ENCODE measurements around the gene RABL6. TPM values are rescaled to one million over a fixed set of nuclear protein-coding genes. Genes with fewer than 3 reads are reported as not detected.
"Not testable (repeated sequence)": the region's sequence is repeated elsewhere in the genome, so short reads cannot be mapped to it uniquely, and the experiment has no call there.

Gene RABL6
- polyA plus RNA-seq, 1 donor, result 97.3 TPM

DNA sequence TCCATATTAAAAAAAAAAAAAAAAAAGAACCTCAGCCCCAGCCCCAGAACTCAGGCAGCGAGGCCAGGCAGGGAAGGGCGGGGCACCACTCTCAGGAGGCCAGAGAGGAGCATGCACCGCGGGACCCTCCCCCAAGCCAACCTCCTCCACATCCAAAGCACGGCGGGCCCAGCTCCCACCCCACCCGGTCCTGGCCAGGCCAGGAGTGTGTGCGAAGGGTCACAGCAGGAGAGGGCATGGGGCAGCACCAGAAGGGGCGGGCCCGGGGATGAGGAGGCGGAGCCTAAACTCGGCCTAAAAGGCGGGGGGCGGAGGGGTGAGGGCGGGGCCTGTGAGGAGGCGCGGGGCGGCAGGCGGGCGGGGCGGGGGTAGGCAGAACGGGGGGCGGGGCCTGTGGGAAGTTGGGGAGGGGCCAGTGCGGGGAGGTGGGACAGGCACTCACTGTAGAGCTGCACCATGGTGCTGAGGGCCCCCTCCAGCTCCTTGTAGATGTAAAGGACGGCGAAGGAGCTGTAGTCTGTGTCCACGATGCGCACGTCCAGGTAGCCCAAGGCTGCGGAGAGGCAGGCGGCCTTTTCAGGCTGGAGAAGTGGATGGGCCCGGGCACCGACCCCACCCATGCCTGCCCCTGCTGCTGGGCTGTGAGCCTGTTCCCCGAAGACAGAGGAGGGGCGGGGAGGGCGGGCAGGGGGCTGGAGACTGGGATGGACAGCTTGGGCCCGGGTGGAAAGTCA, 44.7 kb upstream of the RABL6 start:
- H3K9me3 ChIP-seq (ENCODE audit: control insufficient read depth, low read depth, low read length), result peaks cover 2% of the 10 kb centered on the region
- peak in 1 of 2 donors; percentile 37 for DNase-seq
- H3K4me3 ChIP-seq (ENCODE audit: low read length), result no peak overlapping the region
- no peak overlapping the region for H3K27ac ChIP-seq (ENCODE audit: low read length)
- H3K27me3 ChIP-seq (ENCODE audit: control insufficient read depth, insufficient read depth, low read length), result peaks cover 1% of the 10 kb centered on the region
- no CpG with 5 or more reads among the region's 37 CpGs for WGBS (ENCODE audit: insufficient coverage, low lambda C conversion rate)
- H3K4me1 ChIP-seq (ENCODE audit: control insufficient read depth, insufficient read depth, low read length), result peaks cover 9% of the 10 kb centered on the region
- no peaks in the 10 kb centered on the region for H3K36me3 ChIP-seq (ENCODE audit: control insufficient read depth, insufficient read depth, low read length)

DNA sequence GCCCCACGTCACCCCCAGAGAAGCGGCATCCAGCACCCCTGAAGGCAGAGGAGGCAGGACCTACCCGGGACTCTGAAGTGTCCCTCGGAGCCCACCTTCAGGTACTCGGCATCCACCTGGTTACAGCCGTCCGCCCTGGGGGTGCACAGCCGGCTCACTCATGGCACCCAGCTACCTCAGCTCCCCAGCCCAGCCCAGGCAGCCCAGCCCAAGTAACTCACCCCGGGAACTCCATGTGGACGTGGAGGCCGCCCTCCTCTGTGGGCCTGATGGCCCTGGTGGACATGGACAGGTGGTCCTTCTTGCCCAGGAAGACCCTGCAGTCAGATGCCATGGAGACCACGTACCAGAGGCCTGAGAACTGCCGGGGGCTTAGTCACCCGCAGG, 44.1 kb upstream of the RABL6 start:
- no CpG with 5 or more reads among the region's 14 CpGs for WGBS (ENCODE audit: insufficient coverage, low lambda C conversion rate)
- H3K9me3 ChIP-seq (ENCODE audit: control insufficient read depth, low read depth, low read length), result peaks cover 2% of the 10 kb centered on the region
- H3K27me3 ChIP-seq (ENCODE audit: control insufficient read depth, insufficient read depth, low read length), result peaks cover 2% of the 10 kb centered on the region
- H3K36me3 ChIP-seq (ENCODE audit: control insufficient read depth, insufficient read depth, low read length), result no peaks in the 10 kb centered on the region
- no peak overlapping the region for H3K4me3 ChIP-seq (ENCODE audit: low read length)
- H3K27ac ChIP-seq (ENCODE audit: low read length), result no peak overlapping the region
- peaks cover 9% of the 10 kb centered on the region for H3K4me1 ChIP-seq (ENCODE audit: control insufficient read depth, insufficient read depth, low read length)
- DNase-seq, result no peak

DNA sequence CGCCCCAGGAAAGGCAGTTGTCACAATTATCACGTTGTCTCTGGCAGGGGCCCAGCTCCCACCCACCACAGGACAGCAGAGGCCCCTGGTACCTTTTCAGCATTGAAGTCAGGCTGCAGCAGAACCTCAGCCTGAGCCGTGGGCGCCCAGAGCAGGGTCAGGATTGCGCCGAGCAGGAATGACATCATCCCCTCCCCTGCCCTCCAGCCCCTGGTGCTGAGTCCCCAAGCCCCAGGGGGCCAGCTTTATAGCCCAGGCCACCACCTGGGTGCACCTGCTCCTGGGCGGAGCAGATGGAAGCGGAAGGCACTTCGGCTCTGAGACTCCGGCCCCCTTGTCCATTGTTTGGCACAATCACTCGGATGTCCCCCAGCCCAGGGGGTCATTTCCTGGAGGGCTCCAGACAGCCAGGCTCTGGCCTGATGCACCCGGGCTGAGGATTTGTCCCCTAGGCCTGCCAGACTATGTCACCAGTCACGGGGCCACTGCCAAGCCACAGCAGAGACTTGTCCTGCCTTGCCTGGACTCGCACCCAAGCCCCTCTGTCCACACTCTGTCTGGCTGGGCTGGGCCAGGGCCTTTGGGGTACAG, 43.4 kb upstream of the RABL6 start, which contains the start of gene LCN15:
Gene LCN15, minus strand, starts transcription at position 218 of the 591 bp plus-strand sequence. Its CDS starts 30 bp downstream, at position 188.
- no CpG with 5 or more reads among the region's 14 CpGs for WGBS (ENCODE audit: insufficient coverage, low lambda C conversion rate)
- Histone ChIP-seq H3K4me3 (ENCODE audit: low read length) (no peak within 1 kb of the TSS), H3K36me3 (ENCODE audit: control insufficient read depth, insufficient read depth, low read length) (no peaks in the 10 kb centered on the region), H3K9me3 (ENCODE audit: control insufficient read depth, low read depth, low read length) (peaks cover 2% of the 10 kb centered on the region), H3K27me3 (ENCODE audit: control insufficient read depth, insufficient read depth, low read length) (peaks cover 2% of the 10 kb centered on the region), H3K27ac (ENCODE audit: low read length) (no peak within 1 kb of the TSS), H3K4me1 (ENCODE audit: control insufficient read depth, insufficient read depth, low read length) (peaks cover 9% of the 10 kb centered on the region)
- DNase-seq, result peak in 1 of 2 donors; percentile 60

DNA sequence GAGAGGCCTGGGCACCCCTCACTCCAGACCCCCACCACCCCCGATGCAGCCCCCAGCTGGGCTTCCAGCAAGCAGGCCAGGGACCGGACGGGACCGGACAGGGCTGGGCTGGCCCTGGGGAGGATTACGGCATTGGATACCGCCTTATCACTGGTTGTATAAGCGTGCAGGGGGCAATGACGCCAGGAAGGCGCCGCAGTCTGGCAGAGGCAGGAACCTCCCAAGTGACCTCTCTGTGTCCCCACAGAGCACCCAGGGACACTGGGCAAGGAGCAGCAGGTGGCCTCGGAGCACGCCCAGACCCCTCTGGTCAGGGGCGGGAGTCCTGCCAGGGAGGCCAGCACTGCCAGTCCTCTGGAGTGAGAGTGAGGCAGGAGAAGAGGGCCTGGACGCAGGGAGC, 42.7 kb upstream of the RABL6 start:
- no CpG with 5 or more reads among the region's 14 CpGs for WGBS (ENCODE audit: insufficient coverage, low lambda C conversion rate)
- Histone ChIP-seq H3K27ac (ENCODE audit: low read length) (no peak overlapping the region), H3K27me3 (ENCODE audit: control insufficient read depth, insufficient read depth, low read length) (peaks cover 2% of the 10 kb centered on the region), H3K4me1 (ENCODE audit: control insufficient read depth, insufficient read depth, low read length) (peaks cover 13% of the 10 kb centered on the region), H3K9me3 (ENCODE audit: control insufficient read depth, low read depth, low read length) (peaks cover 2% of the 10 kb centered on the region), H3K36me3 (ENCODE audit: control insufficient read depth, insufficient read depth, low read length) (no peaks in the 10 kb centered on the region), H3K4me3 (ENCODE audit: low read length) (no peak overlapping the region)
- peak in 1 of 2 donors; percentile 33 for DNase-seq

DNA sequence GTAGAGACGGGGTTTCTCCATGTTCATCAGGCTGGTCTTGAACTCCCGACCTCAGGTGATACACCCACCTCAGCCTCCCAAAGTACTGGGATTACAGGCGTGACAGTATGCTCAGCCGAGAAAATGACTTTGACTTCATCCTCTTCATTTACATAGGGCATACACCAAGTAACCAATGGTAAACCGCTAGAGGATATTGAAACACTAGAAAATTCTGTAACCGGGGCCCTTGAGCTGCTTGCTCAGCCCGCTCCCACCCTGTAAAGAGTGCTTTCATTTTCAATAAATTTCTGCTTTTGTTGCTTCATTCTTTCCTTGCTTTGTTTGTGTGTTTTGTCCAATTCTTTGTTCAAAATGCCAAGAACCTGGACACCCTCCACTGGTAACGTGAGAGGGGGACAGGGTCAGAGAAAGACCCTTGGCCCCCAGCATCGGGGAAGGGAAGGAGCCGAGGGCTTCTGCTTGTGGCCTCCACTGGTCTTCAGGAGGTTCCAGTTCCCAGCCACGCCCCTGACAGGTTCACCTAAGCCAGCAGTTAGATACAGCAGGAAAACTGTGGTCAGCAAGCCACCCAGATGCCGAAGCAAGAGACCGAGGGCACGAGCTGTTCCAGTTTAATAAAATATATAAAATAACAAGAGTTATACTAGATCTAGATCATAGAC, 41.9 kb upstream of the RABL6 start:
- H3K27ac ChIP-seq (ENCODE audit: low read length); H3K27me3 ChIP-seq (ENCODE audit: control insufficient read depth, insufficient read depth, low read length); DNase-seq; H3K9me3 ChIP-seq (ENCODE audit: control insufficient read depth, low read depth, low read length); H3K4me3 ChIP-seq (ENCODE audit: low read length); H3K36me3 ChIP-seq (ENCODE audit: control insufficient read depth, insufficient read depth, low read length): not testable (repeated sequence)
- WGBS (ENCODE audit: insufficient coverage, low lambda C conversion rate), result 80% methylated on average over 1 of the region's 14 CpGs
- H3K4me1 ChIP-seq (ENCODE audit: control insufficient read depth, insufficient read depth, low read length), result peaks cover 13% of the 10 kb centered on the region

DNA sequence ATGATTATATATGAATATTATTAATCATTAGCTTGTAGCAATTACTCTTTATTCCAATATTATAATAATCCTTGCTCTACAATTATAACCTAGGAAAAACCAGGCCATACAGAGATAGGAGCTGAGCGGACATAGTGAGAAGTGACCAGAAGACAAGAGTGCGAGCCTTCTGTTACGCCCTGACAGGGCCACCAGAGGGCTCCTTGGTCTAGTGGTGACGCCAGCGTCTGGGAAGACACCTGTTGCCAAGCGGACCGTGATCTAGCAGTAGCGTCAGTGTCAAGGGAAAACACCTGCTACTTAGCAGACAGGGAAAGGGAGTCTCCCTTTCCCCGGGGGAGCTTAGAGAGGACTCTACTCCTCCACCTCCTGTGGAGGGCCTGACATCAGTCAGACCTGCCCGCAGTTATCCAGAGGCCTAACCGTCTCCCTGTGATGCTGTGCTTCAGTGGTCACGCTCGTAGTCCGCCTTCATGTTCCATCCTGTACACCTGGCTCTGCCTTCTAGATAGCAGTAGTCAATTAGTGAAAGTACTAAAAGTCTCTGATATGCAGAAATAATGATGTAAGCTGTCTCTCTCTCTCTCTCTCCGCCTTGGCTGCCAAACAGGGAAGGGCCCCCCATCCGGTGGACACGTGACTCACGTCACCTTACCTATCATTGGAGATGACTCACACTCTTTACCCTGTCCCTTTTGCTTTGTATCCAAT, 41.2 kb upstream of the RABL6 start:
- H3K4me3 ChIP-seq (ENCODE audit: low read length); H3K27ac ChIP-seq (ENCODE audit: low read length); H3K9me3 ChIP-seq (ENCODE audit: control insufficient read depth, low read depth, low read length); DNase-seq; H3K27me3 ChIP-seq (ENCODE audit: control insufficient read depth, insufficient read depth, low read length); H3K36me3 ChIP-seq (ENCODE audit: control insufficient read depth, insufficient read depth, low read length): not testable (repeated sequence)
- no CpG with 5 or more reads among the region's 18 CpGs for WGBS (ENCODE audit: insufficient coverage, low lambda C conversion rate)
- peaks cover 13% of the 10 kb centered on the region for H3K4me1 ChIP-seq (ENCODE audit: control insufficient read depth, insufficient read depth, low read length)

DNA sequence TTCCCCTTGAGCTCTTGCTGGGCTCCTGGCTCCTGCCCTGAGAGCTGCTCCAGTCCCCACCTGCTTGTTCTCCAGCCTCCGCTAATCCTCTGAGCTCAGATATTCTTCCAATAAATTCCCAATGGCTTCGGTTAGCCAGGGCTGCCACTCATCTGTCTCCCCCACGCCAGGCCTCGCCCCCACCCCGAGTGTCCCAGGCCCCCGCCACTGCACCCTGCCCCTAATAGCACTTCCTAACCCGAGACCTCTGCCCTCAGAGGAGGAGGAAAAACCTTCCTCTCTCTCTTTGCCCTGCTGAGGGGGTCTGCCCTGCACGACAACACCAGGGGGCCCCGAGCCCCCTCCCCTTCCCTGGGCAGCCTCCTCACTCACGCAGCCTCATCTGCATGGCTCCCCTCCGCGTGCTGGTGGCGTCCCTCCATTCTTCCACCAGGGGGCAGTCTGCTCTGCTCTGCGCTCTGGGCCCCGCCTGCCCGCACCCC, 38.0 kb upstream of the RABL6 start:
- Histone ChIP-seq H3K4me1 (ENCODE audit: control insufficient read depth, insufficient read depth, low read length) (peaks cover 5% of the 10 kb centered on the region), H3K36me3 (ENCODE audit: control insufficient read depth, insufficient read depth, low read length) (no peaks in the 10 kb centered on the region), H3K4me3 (ENCODE audit: low read length) (no peak overlapping the region), H3K9me3 (ENCODE audit: control insufficient read depth, low read depth, low read length) (peaks cover 13% of the 10 kb centered on the region), H3K27ac (ENCODE audit: low read length) (no peak overlapping the region), H3K27me3 (ENCODE audit: control insufficient read depth, insufficient read depth, low read length) (peaks cover 2% of the 10 kb centered on the region)
- no CpG with 5 or more reads among the region's 16 CpGs for WGBS (ENCODE audit: insufficient coverage, low lambda C conversion rate)
- DNase-seq, result no peak

DNA sequence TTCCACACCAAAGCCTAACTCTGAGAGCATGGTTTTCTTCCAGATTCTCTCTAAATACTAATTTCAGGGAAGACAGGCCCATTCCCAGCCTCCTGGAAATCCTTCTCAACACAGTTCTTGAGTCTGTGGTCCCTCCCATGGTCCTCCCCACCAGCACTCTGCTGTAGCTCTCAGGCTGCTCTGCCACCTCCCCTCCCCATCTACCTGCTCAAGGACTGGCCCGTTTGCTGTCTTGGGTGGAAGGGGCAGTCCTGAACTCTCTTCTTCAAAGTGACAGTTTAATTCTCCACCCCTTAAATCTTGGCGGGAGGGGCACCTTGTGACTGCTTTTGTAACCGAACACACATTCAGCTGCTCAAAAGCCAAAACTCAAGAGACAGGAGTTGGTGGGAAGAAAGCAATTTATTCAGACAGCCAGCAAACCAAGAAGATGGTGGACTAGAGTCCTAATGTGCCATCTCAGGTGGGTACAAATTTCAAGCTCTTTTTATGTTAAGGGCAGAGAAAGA, 35.8 kb upstream of the RABL6 start:
- H3K27ac ChIP-seq (ENCODE audit: low read length), result no peak overlapping the region
- peaks cover 13% of the 10 kb centered on the region for H3K9me3 ChIP-seq (ENCODE audit: control insufficient read depth, low read depth, low read length)
- H3K27me3 ChIP-seq (ENCODE audit: control insufficient read depth, insufficient read depth, low read length), result peaks cover 2% of the 10 kb centered on the region
- DNase-seq, result no peak
- no peaks in the 10 kb centered on the region for H3K36me3 ChIP-seq (ENCODE audit: control insufficient read depth, insufficient read depth, low read length)
- 100% methylated on average over 2 of the region's 3 CpGs for WGBS (ENCODE audit: insufficient coverage, low lambda C conversion rate)
- H3K4me1 ChIP-seq (ENCODE audit: control insufficient read depth, insufficient read depth, low read length), result peaks cover 11% of the 10 kb centered on the region
- no peak overlapping the region for H3K4me3 ChIP-seq (ENCODE audit: low read length)

DNA sequence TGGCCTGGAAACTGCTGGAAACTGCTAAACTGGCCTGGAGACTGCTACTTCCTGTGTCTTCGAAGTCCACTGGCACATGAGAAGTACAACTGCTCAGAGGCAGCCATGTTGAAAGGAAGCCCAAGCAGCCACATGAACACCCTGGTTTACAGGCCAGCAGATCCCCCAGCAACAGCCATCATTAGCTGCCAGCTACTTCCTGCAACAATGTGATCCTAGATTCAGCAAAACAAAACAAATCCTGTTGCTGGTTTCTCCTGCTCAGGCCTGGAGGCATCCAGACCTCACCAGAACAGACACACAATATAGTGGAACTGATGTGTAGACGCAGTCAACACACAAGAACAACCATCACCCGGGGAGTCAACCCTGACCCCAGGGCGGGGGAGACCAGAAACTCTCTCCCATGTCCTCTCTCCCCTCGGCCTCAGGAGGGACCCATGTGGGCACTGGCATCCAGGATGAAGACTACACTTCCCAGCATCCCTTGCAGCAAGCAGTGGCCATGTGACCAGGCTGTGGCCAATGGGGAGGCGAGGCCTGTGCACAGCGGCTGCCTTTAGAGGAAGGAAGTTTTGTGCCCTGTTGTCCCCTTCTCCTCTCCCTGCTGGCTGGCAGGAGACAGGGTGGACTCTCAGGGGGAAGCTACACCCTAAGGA, 34.2 kb upstream of the RABL6 start:
- peaks cover 27% of the 10 kb centered on the region for H3K4me1 ChIP-seq (ENCODE audit: control insufficient read depth, insufficient read depth, low read length)
- no peak overlapping the region for H3K27ac ChIP-seq (ENCODE audit: low read length)
- H3K9me3 ChIP-seq (ENCODE audit: control insufficient read depth, low read depth, low read length), result peaks cover 13% of the 10 kb centered on the region
- no peak for DNase-seq
- H3K4me3 ChIP-seq (ENCODE audit: low read length), result no peak overlapping the region
- no peaks in the 10 kb centered on the region for H3K27me3 ChIP-seq (ENCODE audit: control insufficient read depth, insufficient read depth, low read length)
- H3K36me3 ChIP-seq (ENCODE audit: control insufficient read depth, insufficient read depth, low read length), result no peaks in the 10 kb centered on the region
- WGBS (ENCODE audit: insufficient coverage, low lambda C conversion rate), result no CpG with 5 or more reads among the region's 7 CpGs

Data from large intestine (tissue), 3 donors.